GM19238 (cell line): Measurements from ENCODE around the gene ZNG1F.
"Not testable (repeated sequence)": the region's sequence is repeated elsewhere in the genome, so short reads cannot be mapped to it uniquely, and the experiment has no call there.

Experiments
- DNase-seq: peaks from one replicate; pipeline ENCODE4 v3.0.0; 2011; ENCODE audit warnings: low spot score; ENCODE audit not compliant: insufficient read length

ZNG1F gene

DNA sequence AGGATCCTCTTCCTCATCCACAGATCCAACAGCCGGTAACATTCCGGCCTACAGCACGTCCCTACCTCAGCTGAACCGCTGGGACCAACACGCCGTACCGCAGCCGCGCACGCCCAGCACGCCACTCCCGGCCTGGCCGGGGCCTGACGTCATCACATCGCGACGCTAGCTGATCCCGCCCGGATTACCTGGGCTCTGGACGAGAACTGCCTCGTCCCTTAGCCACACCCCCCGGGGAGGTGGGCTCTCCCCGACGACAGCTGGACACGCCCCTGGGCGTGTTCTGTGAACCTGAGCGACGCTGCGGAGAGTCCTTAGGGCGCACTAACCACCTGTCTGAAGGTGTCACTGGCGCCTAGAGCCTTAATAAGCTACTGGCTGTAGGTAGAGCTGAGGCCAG, at the start of gene ZNG1F:
Gene ZNG1F (minus strand): TSS at position 101 of the 400 bp plus-strand sequence. CDS start 59 bp downstream, at position 42.
- DNase-seq, result not testable (repeated sequence)

DNA sequence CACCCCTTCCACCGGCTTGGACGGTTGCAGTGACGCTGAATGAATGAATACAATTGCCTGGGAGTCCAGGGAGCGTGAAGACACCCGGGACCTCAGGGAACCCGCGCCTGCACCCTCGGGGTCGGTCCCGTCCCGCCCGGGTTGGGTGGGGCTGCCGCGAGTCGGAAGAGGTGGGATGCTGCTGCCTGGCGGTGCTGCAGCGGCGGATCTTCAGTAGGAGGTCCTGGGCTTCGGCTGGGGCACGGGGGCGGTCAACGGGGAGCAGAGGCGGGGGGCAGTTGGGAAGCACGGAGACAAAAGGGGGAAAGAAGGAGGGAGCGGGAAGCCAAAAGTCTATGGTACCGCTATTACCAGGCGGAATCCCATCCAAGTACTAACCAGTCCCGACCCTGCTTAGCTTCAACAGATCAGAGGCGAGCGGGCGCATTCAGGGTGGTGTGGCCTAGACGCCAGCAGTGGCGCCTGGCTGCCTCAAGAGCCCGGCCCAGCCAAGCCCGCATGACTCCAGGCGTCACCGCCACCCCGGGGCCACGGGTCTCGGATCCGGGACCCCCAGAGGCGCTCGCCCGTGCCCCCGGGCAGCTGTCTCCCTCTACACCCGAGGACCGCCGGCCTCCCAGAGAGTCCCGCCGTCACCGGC, 48.1 kb upstream of the ZNG1F start:
- DNase-seq, result not testable (repeated sequence)

DNA sequence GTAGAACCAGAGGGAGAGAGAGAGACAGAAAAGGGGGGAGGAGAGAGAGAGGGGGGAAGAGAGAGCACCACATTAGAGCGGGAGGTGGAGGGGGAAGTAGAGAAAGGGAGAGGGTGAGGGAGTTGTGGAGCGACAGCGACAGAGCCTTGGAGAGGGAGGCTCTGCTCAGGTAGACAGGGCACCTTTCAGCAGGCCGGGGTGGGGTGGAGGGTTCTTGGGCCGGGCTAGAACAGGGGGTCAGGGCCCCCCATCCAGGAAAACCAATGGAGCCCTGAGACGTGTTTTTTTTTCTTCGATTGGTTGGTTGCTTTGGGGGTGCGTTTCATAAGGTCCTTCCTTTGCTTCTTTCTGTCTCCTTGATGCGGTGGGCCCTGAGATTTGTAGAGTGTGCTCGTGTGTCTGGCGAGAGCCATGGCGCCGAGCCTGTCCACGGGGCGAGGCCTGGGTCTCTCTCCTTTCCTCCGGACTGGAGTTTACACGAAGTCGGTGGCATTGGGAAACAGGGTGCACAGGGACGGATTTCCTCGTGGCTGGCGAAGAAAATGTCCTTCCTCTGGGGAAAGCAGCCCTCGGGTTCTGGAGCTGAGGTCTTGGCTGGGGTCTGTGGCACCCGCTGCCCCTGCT, 47.5 kb upstream of the ZNG1F start:
- DNase-seq, result not testable (repeated sequence)

DNA sequence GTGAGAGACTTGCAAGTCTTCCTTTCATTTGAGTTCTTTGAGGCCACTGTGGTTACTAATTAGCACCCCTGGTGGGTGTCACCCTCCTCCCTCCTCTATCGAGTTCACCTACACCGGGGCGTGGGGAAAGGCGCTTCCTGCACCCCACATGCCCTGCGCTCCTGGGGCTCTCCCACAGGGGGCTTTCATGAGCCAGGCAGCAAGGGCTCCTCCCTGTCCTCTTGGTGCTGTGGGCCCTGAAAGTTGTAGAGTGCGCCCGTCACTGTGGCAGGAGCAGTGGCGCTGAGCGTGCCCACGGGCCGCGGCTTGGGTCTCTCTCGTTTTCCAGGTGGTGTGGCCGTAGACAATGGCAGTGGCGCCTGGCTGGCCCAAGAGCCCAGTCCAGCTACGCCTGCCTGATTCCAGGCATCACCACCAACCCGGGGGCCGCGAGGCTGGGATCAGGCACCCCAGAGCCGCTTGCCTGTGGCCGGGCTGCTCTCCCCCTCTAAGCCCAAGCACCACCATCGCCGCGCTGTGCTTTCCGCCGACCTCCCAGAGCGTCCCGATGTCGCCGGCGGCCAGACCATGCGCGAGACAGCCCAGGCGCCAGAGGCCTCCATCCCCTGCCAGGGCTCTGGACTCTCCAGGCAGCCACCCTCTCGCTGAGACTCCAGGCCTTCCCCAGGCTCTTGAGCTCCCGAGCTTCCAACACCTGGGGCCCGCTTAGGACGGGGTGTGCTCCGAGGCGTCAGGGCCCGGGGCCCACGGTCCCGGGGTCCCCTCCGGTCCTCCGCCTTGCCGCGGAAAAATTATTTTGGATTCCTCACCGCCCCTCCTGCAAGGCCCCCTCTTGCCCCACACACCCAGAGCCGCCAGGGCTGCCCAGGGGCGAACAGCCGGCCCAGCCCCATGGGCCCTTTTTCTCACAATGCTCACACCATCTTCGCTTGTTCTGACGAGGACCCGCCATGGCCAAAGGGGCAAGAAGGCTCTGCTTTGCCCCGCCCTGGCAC, 46.0 kb upstream of the ZNG1F start:
- not testable (repeated sequence) for DNase-seq

DNA sequence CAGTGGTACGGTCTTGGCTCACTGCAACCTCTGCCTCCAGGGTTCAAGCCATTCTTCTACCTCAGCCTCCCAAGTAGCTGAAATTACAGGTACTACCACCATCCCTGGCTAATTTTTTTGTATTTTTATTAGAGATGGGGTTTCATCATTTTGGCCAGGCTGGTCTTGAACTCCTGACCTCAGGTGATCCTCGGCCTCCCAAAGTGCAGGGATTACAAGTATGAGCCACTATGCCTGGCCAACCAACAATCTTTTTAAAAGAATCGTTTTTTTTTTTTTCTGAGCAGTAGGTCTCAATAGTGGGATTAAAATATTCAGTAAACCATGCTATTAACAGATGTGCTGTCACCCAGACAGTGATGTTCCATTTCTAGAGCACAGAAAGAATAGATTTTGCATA, 45.1 kb upstream of the ZNG1F start:
- not testable (repeated sequence) for DNase-seq

DNA sequence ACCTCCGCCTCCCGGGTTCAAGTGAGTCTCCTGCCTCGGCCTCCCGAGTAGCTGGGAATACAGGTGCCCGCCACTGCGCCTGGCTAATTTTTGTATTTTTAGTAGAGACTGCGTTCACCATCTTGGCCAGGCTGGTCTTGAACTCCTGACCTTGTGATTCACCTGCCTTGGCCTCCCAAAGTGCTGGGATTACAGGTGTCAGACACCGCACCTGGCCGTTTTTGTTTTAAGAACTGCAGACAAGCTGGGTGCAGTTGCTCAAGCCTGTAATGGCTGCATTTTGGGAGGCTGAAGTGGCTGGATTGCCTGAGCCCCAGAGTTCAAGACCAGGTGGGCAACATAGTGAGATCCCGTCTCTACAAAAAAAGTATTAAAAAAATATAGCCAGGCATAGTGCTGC, 43.2 kb upstream of the ZNG1F start:
- DNase-seq, result not testable (repeated sequence)

DNA sequence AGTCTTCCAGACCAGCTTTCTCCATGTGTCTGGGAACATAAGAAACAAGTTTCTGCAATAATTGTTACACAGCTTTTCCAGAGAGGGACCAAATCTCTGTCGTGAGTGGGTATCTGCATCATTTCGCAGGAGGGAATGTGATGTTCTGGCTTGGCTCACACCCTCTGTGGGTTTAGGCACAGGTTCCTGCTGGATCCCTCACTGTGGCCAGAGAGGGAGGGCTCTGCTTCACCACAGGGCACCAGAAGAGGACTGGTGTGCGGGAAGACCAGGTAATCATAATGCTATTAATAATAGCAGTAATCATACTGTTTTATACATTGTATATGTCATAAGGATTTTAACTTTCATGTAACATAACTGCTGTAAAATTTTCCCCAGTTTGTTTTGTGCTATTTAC, 41.3 kb upstream of the ZNG1F start:
- not testable (repeated sequence) for DNase-seq

DNA sequence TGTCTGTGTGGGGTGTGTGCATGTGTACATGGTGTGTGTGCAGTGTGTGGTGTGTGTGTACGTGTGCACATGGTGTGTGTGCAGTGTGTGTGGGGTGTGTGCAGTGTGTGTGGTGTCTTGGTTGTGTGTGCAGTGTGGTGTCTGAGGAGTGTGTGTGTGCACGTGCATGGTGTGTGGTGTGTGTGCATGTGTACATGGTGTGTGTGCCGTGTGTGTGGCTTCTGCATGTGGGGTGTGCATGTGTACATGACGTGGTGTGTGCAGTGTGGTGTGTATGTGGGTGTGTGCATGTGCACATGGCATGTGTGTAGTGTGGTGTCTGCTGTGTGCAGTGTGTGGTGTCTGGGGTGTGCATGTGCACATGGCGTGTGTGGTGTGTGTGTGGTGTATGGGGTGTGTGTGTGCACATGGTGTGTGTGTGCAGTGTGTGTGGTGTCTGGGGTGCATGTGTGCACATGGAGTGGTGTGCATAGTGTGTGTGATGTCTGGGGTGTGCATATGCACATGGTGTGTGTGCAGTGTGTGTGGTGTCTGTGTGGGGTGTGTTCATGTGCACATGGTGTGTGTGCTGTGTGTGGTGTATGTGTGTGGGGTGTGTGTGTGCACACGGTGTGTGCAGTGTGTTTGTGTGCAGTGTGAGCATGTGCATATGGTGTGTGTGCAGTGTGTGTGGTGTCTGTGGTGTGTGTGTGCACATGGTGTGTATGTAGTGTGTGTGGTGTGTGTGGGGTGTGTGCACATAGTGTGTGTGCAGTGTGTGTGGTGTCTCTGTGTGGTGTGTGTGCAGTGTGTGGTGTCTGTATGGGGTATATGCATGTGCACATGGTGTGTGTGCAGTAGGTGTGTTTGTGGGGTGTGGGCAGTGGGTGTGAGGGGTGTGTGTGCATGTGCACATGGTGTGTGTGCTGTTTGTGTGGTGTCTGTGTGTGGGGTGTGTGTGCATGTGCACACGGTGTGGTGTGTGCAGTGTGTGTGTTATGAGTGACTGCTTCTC, 40.6 kb upstream of the ZNG1F start:
- DNase-seq, result no peak

DNA sequence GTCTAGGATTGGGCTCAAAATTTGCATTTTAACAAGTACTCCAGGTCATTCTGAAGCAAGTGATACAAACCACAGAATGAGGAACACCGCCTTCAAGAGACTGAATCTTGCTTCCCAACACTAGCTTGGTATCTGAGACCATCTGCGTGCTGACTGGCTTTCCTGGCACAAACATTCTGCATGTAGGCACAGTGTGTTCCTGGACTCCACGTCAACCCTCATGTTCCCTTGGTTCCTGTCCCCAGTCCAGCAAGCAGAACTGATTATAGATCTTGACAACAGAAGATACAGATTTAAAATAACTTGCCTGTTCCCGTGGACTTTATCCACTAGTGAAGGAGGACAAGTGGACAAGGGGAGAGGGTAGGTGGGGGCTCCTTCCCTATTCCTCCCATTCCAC, 30.7 kb upstream of the ZNG1F start:
- not testable (repeated sequence) for DNase-seq

DNA sequence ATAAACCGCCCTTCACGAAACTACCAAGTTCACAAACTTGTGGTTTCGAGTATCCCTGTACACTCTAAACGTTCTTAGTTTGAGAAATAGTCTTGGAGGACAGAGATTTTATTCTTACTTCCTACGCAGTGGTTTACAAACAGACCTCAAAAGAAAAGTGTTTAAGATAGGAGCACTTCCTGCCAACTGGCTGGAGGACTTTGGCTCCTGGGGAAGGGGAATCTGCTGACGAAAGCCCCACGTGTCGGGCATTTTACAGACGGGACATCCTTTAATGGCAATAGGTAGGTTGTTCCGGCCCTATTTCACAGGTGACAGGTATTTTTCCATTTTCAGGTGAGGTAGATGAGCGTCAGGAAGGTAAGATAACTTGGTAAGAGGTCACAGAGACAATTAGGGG, 678 bp downstream of the ZNG1F start:
- DNase-seq, result not testable (repeated sequence)

DNA sequence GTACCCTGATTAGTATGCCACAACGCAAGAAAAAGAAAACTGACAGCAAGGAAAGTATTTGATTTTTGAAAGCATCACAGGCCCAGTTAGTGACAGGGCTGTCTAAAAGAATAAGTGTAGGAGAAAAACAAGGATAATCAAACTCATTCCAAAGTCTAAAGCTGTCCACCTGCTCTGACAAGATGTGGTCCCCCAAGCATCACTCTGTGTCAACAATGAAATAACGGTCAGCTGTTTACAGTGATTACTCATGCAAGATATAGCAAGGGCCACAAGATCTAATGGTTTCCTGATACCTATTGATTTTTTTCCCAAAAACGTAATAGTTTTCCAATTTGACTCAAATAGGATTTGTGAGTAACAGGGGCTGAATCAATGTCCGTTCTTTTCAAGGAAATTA, 14.1 kb downstream of the ZNG1F start:
- not testable (repeated sequence) for DNase-seq

DNA sequence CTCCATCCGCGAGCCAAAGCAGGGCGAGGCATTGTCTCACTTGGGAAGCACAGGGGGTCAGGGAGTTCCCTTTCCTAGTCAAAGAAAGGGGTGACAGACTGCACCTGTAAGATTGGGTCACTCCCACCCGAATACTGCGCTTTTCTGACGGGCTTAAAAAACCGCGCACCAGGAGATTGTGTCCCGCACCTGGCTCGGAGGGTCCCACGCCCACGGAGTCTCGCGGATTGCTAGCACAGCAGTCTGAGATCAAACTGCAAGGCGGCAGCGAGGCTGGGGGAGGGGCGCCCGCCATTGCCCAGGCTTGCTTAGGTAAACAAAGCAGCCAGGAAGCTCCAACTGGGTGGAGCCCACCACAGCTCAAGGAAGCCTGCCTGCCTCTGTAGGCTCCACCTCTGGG, 39.0 kb downstream of the ZNG1F start:
- not testable (repeated sequence) for DNase-seq

DNA sequence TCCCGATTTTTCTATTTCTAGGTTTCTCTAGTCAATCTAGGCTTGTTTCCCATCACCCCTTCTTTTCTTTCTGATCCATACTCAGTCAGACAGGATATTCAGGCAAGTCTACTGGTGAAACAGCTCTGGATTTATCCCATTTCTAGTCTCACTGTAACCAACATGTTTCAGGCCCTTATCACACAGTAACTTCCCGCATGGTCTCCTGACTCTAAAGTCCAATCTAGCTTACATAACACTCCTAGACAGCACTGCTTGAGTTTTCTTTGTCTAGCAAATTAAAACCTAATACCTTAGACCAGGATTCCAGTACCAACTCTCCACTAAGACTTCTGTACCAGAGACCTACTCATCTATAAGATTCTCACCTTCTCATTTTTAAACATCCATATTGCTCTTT, 47.2 kb downstream of the ZNG1F start:
- not testable (repeated sequence) for DNase-seq

DNA sequence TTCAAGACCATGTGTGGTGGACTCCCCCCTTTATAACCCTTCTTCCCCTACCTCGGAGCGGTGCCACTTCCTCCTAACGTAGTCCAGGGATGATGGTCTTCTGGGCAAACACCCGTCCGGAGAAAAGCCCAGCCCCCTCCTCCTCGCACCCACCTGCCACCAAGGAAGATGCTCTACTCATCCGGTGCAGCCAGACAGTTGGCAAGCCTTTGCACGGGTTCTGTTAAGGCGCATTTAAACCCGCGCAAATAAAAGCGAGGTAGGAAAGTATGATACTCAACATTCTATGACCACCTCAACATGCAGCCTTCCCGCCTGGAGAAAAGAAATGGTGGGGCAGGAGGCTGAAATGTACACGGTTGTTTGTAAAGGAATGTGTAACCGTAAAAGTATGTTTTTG, 60.5 kb downstream of the ZNG1F start, which contains the start of gene FOXD4L6:
Gene FOXD4L6 (minus strand): TSS at position 101 of the 400 bp plus-strand sequence. CDS start 298 bp downstream, outside the sequence.
- not testable (repeated sequence) for DNase-seq

DNA sequence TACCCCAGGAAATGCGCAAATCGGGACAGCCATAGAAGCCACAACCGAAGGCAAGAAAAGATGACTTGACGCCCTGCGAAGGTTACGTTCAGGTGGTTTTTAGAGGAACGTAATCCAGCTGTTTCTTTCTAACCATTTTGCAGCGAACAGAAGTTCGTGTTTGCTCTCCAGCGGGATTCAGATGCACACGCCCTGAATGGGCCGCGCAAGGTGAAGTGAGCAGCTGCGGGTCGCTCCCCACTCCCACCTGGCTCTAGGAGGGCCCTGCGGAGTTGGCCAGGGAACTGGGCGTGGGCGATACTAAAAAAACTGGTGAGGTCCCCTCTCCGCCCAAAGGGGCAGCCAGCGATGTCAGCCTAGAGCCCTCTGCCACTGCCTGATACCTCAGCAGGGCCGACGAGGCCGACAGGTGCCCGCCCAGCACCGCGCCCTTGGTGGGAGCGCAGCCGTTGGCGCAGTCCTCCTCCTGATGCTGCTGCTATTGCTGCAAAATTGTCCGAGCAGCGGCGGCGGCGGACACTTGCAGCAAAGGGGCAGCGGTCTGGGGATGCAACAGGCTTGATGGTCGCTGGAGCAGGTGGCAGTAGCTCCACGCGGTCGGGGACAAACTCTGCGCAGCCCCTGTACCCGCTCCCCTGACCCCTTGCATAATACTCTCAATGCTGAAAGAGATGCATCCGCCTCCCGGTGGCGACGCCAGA, 62.2 kb downstream of the ZNG1F start:
- not testable (repeated sequence) for DNase-seq

DNA sequence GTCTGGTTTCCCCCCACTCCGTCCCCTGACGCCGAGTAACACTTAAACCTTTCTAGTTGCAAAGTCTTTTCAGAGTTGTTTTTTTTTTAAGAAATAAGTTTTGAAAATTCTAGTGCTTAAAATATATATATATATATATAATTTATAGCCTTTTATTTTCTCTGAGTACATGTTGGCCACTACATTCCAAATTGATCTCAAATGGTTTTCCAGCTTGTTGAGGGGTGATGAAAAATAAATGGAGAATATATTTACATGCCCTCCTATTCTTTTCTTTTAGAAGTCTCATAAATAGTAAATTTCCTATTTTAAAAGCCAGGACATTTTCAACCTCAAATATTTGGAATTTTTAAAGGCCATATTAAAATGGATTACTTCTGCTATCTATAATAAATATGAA, 63.2 kb downstream of the ZNG1F start:
- DNase-seq, result not testable (repeated sequence)

DNA sequence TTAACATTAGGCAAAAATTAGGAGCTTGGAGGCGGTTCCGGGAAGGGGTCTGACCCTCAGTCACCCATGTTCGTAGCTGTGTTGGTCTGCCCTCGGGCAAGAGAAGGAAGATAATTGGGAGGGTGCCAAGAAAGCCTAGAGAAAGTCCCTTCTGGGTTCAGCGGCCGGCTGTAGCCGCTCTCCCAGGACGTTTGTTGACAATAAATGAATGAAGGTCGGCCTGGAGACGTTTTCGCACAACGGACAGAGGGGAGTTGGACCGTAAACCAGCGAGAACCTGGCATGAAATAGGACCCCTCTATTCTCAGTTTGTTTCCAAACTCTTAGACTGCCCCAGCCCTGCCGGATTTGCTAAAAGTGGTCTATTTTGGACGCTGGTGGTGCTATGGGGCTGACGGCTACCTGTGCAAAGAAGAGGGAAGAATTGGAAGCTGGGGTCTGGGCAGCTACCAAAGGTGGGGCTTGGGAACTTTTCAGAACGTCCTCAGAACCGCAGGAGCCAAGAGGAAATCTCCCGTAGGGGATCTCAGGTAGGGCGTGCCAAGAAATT, 63.9 kb downstream of the ZNG1F start:
- DNase-seq, result not testable (repeated sequence)

DNA sequence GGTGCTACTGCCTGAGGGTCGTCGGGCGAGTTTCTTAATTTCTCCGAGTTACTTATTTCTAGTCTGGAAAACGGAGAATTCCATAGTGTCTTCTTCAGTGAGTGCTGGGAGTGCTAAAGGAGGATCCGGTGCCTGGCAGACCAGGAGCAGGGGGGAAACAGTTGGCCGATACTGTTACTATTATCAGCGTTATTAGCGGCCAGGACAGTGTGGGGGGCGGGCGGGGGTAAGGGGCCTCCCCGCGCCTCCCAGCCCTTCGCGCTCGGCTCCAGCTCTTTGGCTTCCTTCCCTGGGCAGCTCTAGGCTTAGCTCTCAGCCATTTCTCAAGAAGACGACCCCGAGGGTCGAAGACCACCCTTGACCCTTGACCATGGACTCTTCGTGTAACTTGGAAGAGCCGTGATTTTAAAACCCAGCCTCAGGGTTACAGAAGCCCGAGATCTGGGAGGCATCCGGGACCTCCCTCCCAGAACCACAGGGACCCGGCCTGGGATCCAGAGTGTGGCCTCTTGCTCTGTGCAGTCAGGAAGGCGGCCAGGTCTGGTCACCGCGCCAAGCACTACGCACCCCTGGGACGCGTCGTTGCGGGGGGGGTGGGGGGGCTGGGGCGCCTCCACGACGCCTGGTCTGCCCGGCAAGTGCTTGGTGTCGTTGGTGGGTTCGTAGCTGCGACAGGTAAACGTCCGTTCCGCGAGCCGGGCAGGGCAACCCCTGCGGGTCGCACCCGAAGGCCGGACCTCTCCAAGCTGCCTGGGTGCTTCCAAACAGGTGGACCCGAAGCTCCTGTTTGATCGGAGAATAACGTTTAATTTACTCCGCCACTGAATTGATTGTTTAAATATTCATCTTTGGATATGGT, 64.6 kb downstream of the ZNG1F start:
- not testable (repeated sequence) for DNase-seq

DNA sequence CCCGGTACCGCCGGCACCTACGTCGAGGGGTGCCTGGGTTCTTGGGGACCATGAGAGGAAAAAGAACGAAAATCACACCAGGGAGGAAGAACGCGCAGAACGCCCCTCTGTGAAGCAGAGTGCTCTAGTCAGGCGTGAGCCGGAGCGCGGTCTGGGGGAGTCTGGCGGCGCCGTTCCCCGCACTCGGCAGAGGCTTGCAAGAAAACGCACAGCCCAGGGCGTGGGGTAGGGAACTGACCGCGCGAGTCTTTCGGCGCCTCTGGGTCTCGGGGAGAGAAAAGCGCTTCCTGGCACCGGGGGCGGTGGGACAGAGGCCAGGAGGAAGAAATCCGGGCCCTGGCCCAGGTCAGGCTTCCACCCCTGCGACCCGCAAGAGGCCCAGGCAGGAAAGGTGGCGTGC, 65.3 kb downstream of the ZNG1F start:
- DNase-seq, result not testable (repeated sequence)
